Suprapubic skin (tissue), 4 donors: Measurements from ENCODE around the gene C12orf42. TPM values are rescaled to one million over a fixed set of nuclear protein-coding genes. Genes with fewer than 3 reads are reported as not detected.

Experiments
- DNase-seq, 2 donors: peaks; one replicate each; pipeline ENCODE4 v3.0.0-alpha.2; 2019; ENCODE audit warnings: low spot score in 2 of 2
- H3K27ac ChIP-seq: fragments of 200-600 bp; sonication (generic); one replicate; pipeline ENCODE4 v1.5.1; 2019
- H3K27me3 ChIP-seq: fragments of 200-600 bp; sonication (generic); one replicate; pipeline ENCODE4 v1.5.1; 2019
- H3K36me3 ChIP-seq: fragments of 200-600 bp; sonication (generic); one replicate; pipeline ENCODE4 v1.5.1; 2019
- H3K4me1 ChIP-seq: fragments of 200-600 bp; sonication (generic); one replicate; pipeline ENCODE4 v1.5.1; 2019
- H3K4me3 ChIP-seq: fragments of 200-600 bp; sonication (generic); one replicate; pipeline ENCODE4 v1.5.1; 2019; ENCODE audit warnings: mild to moderate bottlenecking
- H3K9me3 ChIP-seq: fragments of 200-600 bp; sonication (generic); one replicate; pipeline ENCODE4 v1.5.1; 2019
- EP300 ChIP-seq: sonication (generic); formaldehyde crosslinking; IDR thresholded peaks from one replicate; pipeline ENCODE4 v1.6.1; 2017; ENCODE audit warnings: antibody characterized with exemption
- POLR2A ChIP-seq, 2 donors: fragments of 450-650 bp; IDR thresholded peaks; one replicate each; pipeline ENCODE4 v1.6.1; 2017; ENCODE audit warnings: antibody characterized with exemption in 2 of 2, mild to moderate bottlenecking in 2 of 2, moderate library complexity in 2 of 2
- POLR2AphosphoS5 ChIP-seq, 3 donors: sonication (generic); formaldehyde crosslinking; IDR thresholded peaks; one replicate each; pipeline ENCODE4 v1.6.1; 2017; ENCODE audit warnings: antibody characterized with exemption in 3 of 3
- WGBS: methylation state at CpG from one replicate; pipeline ENCODE4 v1.1.5; 2018; 5-methylcytosine and 5-hydroxymethylcytosine counted together
- total RNA-seq, 4 donors: library from RNA; depleted of rRNA; stranded (reverse); fragments of >200 nt; gene quantifications; one replicate each; pipeline ENCODE4 v1.1.0, GENCODE V29; 2016
- TF ChIP-seq, protein P1 (sequence below), 2 donors: fragments of 200-600 bp in 1 of 2; fragments of 450-650 bp in 1 of 2; sonication (generic) in 1 of 2; IDR thresholded peaks; one replicate each; pipeline ENCODE4 v1.5.1; 2016 to 2019; ENCODE audit warnings: antibody characterized with exemption in 2 of 2, mild to moderate bottlenecking in 1 of 2, moderate library complexity in 1 of 2

The C12orf42 gene
- total RNA-seq, 4 donors from 2014 or later, result not detected

- Histone ChIP-seq H3K4me1 (no peaks in the 10 kb centered on the region), H3K36me3 (no peaks in the 10 kb centered on the region), H3K4me3 (no peak overlapping the region), H3K9me3 (no peaks in the 10 kb centered on the region), H3K27ac (no peak overlapping the region), H3K27me3 (no peaks in the 10 kb centered on the region)
- no peak for DNase-seq
- TF ChIP-seq, protein P1, sequence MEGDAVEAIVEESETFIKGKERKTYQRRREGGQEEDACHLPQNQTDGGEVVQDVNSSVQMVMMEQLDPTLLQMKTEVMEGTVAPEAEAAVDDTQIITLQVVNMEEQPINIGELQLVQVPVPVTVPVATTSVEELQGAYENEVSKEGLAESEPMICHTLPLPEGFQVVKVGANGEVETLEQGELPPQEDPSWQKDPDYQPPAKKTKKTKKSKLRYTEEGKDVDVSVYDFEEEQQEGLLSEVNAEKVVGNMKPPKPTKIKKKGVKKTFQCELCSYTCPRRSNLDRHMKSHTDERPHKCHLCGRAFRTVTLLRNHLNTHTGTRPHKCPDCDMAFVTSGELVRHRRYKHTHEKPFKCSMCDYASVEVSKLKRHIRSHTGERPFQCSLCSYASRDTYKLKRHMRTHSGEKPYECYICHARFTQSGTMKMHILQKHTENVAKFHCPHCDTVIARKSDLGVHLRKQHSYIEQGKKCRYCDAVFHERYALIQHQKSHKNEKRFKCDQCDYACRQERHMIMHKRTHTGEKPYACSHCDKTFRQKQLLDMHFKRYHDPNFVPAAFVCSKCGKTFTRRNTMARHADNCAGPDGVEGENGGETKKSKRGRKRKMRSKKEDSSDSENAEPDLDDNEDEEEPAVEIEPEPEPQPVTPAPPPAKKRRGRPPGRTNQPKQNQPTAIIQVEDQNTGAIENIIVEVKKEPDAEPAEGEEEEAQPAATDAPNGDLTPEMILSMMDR (IDR thresholded peaks at IDR 0.05), result no peak
- TF ChIP-seq EP300, result no peak
- no peak for TF ChIP-seq POLR2AphosphoS5 (IDR thresholded peaks at IDR 0.05)
- no peak for TF ChIP-seq POLR2A (IDR thresholded peaks at IDR 0.05)
- WGBS, result 76% methylated on average over 1 of the region's 1 CpG
These were observed 222.8 kb downstream of the C12orf42 start for GRCh38 chr12:103272949-103273348.

- Histone ChIP-seq H3K4me1 (no peaks in the 10 kb centered on the region), H3K4me3 (no peak overlapping the region), H3K9me3 (no peaks in the 10 kb centered on the region), H3K27me3 (no peaks in the 10 kb centered on the region), H3K27ac (no peak overlapping the region), H3K36me3 (no peaks in the 10 kb centered on the region)
- DNase-seq, result no peak
- TF ChIP-seq EP300, result no peak
- TF ChIP-seq, protein P1 (IDR thresholded peaks at IDR 0.05), result no peak
These were observed 225.8 kb downstream of the C12orf42 start for GRCh38 chr12:103269946-103270345.

DNA sequence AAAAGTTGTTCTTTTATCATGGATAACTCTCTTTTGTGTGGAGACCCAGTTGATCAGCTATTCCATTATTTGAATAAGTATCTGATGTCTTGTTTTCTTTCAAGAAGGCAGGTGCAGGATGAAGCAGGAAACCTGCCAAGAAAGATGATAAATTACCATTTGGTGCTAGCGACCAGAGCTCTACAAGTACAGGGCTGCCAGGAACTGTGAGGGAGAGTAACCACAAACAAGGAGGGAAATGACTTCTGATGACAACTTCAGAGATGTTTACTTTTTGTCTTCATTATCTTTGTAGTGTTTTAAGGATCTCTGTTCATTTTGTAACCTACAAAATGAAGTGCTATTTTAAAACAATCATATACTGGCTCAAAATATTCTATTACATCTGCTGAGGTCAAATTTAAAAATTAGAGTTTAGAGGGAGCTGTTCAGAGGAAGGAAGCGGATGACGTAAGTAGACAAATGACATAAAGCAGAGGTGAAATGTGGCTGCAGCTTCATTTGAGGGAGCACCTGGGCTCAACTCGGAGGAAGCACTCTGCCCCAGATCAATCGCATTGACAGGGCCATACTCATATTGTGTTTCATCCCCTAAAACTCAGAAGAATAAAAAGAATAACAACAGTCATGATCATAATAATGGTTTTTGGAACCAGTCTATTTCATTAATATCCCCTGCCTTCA lies 226.8 kb downstream of the C12orf42 start:
- WGBS, result 41% methylated on average over 5 of the region's 5 CpGs
- DNase-seq, result no peak
- Histone ChIP-seq H3K27ac (no peak overlapping the region), H3K9me3 (no peaks in the 10 kb centered on the region), H3K36me3 (no peaks in the 10 kb centered on the region), H3K4me1 (no peaks in the 10 kb centered on the region), H3K4me3 (no peak overlapping the region), H3K27me3 (no peaks in the 10 kb centered on the region)
- TF ChIP-seq, protein P1 (IDR thresholded peaks at IDR 0.05), result no peak
- TF ChIP-seq EP300, result no peak
- no peak for TF ChIP-seq POLR2A (IDR thresholded peaks at IDR 0.05)
- TF ChIP-seq POLR2AphosphoS5 (IDR thresholded peaks at IDR 0.05), result no peak

- Histone ChIP-seq H3K27ac (no peak overlapping the region), H3K36me3 (no peaks in the 10 kb centered on the region), H3K27me3 (no peaks in the 10 kb centered on the region), H3K4me1 (no peaks in the 10 kb centered on the region), H3K9me3 (no peaks in the 10 kb centered on the region), H3K4me3 (no peak overlapping the region)
- TF ChIP-seq, protein P1 (IDR thresholded peaks at IDR 0.05), result no peak
- TF ChIP-seq POLR2A (IDR thresholded peaks at IDR 0.05) (no peak), EP300 (no peak), POLR2AphosphoS5 (IDR thresholded peaks at IDR 0.05) (no peak)
- no peak for DNase-seq
- 82% methylated on average over 2 of the region's 2 CpGs for WGBS
These were observed 238.0 kb downstream of the C12orf42 start for GRCh38 chr12:103257763-103258162.

Other genes starting within 250 kb of the C12orf42 start
- gene STAB2, start 91.3 kb upstream of the C12orf42 start, total RNA-seq, result under 1 TPM in 1 of 4 donors, not detected in 3; 0.34 TPM